Activated CD8-positive, alpha-beta T cell treated with anti-CD3 and anti-CD28 coated beads for 36 hours (primary cell): Measurements from ENCODE around the gene GLTPD2. TPM values are rescaled to one million over a fixed set of nuclear protein-coding genes. Genes with fewer than 3 reads are reported as not detected.

Experiments
- ATAC-seq: fragments of 200-7000 bp; cut with Tn5 transposase; one replicate; pipeline ENCODE4 v1.10.0; 2021; ENCODE audit warnings: mild to moderate bottlenecking, moderate library complexity
- CTCF ChIA-PET: fragments of 350-600 bp; sonication (Branson Sonifier 250); formaldehyde crosslinking; loops from one replicate; lab custom pipeline; 2021; ENCODE audit warnings: antibody characterized with exemption; lab: Charles Lee
- POLR2A ChIA-PET: fragments of 350-600 bp; sonication (Branson Sonifier 250); formaldehyde crosslinking; loops from one replicate; lab custom pipeline; 2021; ENCODE audit warnings: antibody characterized with exemption; lab: Charles Lee
- DNase-seq: peaks from one replicate; pipeline ENCODE4 v3.0.0-alpha.2; 2020
- H3K27ac Mint-ChIP-seq: one replicate; pipeline ENCODE4 v1.8.0; 2021; ENCODE audit warnings: mild to moderate bottlenecking, mixed read lengths
- H3K27me3 Mint-ChIP-seq: one replicate; pipeline ENCODE4 v1.8.0; 2021; ENCODE audit warnings: mixed read lengths
- H3K36me3 Mint-ChIP-seq: one replicate; pipeline ENCODE4 v1.8.0; 2021; ENCODE audit warnings: low read depth, mixed read lengths
- H3K4me1 Mint-ChIP-seq: one replicate; pipeline ENCODE4 v1.8.0; 2021; ENCODE audit warnings: low read depth, mixed read lengths
- H3K4me3 Mint-ChIP-seq: one replicate; pipeline ENCODE4 v1.8.0; 2021; ENCODE audit warnings: mild to moderate bottlenecking, moderate library complexity, mixed read lengths
- H3K9me3 Mint-ChIP-seq: one replicate; pipeline ENCODE4 v1.8.0; 2021; ENCODE audit warnings: mixed read lengths
- CTCF ChIP-seq: fragments of 200-600 bp; IDR thresholded peaks from one replicate; pipeline ENCODE4 v1.8.0; 2022; ENCODE audit warnings: antibody characterized with exemption, mild to moderate bottlenecking
- intact Hi-C: fragments of 100-400 bp; cut with micrococcal nuclease; formaldehyde crosslinking; loops from one replicate; pipeline ENCODE4 v1.10.0; 2022
- total RNA-seq, 2 experiments: library from RNA; stranded (reverse); gene quantifications; one replicate each; pipeline ENCODE4 v1.2.3, GENCODE V29; 2021

Gene GLTPD2
- total RNA-seq, 2 experiments from 2014 or later, result not detected

DNA sequence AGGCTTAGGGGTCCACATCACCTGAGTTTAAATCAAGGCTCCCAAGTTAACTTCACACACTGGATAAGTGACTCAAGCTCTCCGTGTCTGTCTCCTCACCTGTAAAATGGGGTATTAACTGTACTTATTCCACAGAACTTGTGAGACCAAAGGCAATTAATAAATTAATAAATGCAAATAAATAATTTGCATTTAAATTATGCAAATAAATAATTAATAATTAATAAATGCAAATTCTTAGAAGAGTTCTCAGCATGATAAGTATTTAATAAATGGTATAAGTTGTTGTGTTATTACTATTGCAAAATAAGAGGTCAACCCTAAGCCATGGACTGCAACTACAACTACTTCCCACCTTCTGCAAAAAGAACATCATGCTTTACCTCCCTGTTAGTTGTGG lies 35.4 kb upstream of the GLTPD2 start:
- DNase-seq (no peak), ATAC-seq (no peak)
- POLR2A ChIA-PET, result no interaction called here
- H3K9me3 Mint-ChIP-seq, result no peaks in the 10 kb centered on the region
- H3K4me3 Mint-ChIP-seq, result no peak overlapping the region
- H3K4me1 Mint-ChIP-seq, result peaks cover 2% of the 10 kb centered on the region
- CTCF ChIA-PET, result no interaction called here
- H3K27ac Mint-ChIP-seq, result no peak overlapping the region
- TF ChIP-seq CTCF, result no peak
- peaks cover 10% of the 10 kb centered on the region for H3K27me3 Mint-ChIP-seq
- intact Hi-C loops, result no loop called here
- no peaks in the 10 kb centered on the region for H3K36me3 Mint-ChIP-seq

DNA sequence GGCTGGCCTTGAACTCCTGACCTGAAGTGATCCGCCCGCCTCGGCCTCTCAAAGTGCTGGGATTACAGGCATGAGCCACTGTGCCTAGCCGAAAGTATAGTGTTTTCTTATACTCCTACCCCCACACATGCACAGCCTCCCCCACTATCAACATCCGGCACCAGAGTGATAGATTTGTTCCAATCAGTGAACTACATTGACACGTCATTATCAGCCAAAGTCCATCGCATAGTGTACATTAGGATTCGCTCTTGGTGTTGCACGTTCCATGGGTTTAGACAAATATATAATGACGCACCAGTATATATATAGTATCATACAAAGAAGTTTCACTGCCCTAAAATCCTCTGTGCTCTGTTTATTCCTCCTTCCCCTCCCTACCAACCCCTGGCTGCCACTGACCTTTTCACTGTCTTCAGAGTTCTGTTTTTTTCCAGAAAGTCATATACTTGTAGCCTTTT lies 29.0 kb upstream of the GLTPD2 start:
- intact Hi-C loops, result no loop called here
- Mint-ChIP-seq H3K4me3 (no peak overlapping the region), H3K27me3 (peaks cover 6% of the 10 kb centered on the region), H3K27ac (no peak overlapping the region), H3K9me3 (no peaks in the 10 kb centered on the region), H3K36me3 (no peaks in the 10 kb centered on the region), H3K4me1 (no peaks in the 10 kb centered on the region)
- POLR2A ChIA-PET, result no interaction called here
- ATAC-seq (no peak), DNase-seq (no peak)
- CTCF ChIA-PET, result no interaction called here
- no peak for TF ChIP-seq CTCF

DNA sequence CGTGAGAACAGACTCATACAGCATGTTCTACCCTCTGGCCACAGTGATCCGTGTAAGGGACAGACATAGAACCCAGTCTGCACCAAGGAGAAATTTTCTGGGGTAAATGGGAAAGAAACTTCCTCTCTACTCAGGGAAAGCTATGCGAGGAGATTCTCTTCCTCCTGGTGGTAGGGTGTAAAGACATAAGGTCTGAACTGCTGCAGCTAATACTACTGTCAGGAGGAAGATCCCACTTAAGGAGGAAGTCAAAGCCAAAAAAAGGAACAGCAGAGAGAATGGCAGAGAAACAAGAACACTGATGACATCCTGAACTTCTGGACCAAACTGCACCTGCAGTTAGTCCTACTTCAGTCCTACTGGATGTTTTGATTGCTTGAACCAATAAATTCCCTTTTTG lies 24.2 kb upstream of the GLTPD2 start:
- ATAC-seq (no peak), DNase-seq (no peak)
- no peak for TF ChIP-seq CTCF
- Mint-ChIP-seq H3K27ac (no peak overlapping the region), H3K9me3 (no peaks in the 10 kb centered on the region), H3K4me3 (no peak overlapping the region), H3K36me3 (no peaks in the 10 kb centered on the region), H3K4me1 (no peaks in the 10 kb centered on the region), H3K27me3 (no peaks in the 10 kb centered on the region)
- intact Hi-C loops, result no loop called here
- ChIA-PET CTCF (no interaction called here), POLR2A (no interaction called here)

- intact Hi-C loops, result no loop called here
- H3K9me3 Mint-ChIP-seq, result no peaks in the 10 kb centered on the region
- CTCF ChIA-PET, result interaction anchor here (1.3 kb wide), 1 partner anchor 54 kb away, joined by 3 read pairs; no protein-coding TSS in a partner anchor
- DNase-seq (no peak), ATAC-seq (no peak)
- H3K4me3 Mint-ChIP-seq, result no peak overlapping the region
- no peak overlapping the region for H3K27ac Mint-ChIP-seq
- POLR2A ChIA-PET, result no interaction called here
- H3K4me1 Mint-ChIP-seq, result peaks cover 2% of the 10 kb centered on the region
- no peaks in the 10 kb centered on the region for H3K27me3 Mint-ChIP-seq
- no peak for TF ChIP-seq CTCF
- no peaks in the 10 kb centered on the region for H3K36me3 Mint-ChIP-seq
Measured at GRCh38 chr17:4766201-4766600, 22.6 kb upstream of the GLTPD2 start.

GRCh38 chr17:4766723-4767122 lies 22.0 kb upstream of the GLTPD2 start:
- TF ChIP-seq CTCF, result no peak
- POLR2A ChIA-PET, result interaction anchor here (0.5 kb wide), 1 partner anchor 170 kb away, joined by 3 read pairs; no protein-coding TSS in a partner anchor
- H3K4me1 Mint-ChIP-seq, result peaks cover 6% of the 10 kb centered on the region
- H3K4me3 Mint-ChIP-seq, result no peak overlapping the region
- no peak overlapping the region for H3K27ac Mint-ChIP-seq
- DNase-seq (no peak), ATAC-seq (no peak)
- intact Hi-C loops, result no loop called here
- H3K27me3 Mint-ChIP-seq, result no peaks in the 10 kb centered on the region
- H3K9me3 Mint-ChIP-seq, result no peaks in the 10 kb centered on the region
- CTCF ChIA-PET, result interaction anchor here (1.3 kb wide), 1 partner anchor 53 kb away, joined by 3 read pairs; no protein-coding TSS in a partner anchor
- no peaks in the 10 kb centered on the region for H3K36me3 Mint-ChIP-seq
